ENCODE data around the gene VWA1. TPM values are rescaled to one million over a fixed set of nuclear protein-coding genes. Genes with fewer than 3 reads are reported as not detected.
A peak's percentile ranks its signal among the peaks of the same experiment; 100 is the strongest.
"Not testable (repeated sequence)": the region's sequence is repeated elsewhere in the genome, so short reads cannot be mapped to it uniquely, and the experiment has no call there.

The VWA1 gene
- total RNA-seq, 1 donor from 2014 or later = 17.1 TPM

DNA sequence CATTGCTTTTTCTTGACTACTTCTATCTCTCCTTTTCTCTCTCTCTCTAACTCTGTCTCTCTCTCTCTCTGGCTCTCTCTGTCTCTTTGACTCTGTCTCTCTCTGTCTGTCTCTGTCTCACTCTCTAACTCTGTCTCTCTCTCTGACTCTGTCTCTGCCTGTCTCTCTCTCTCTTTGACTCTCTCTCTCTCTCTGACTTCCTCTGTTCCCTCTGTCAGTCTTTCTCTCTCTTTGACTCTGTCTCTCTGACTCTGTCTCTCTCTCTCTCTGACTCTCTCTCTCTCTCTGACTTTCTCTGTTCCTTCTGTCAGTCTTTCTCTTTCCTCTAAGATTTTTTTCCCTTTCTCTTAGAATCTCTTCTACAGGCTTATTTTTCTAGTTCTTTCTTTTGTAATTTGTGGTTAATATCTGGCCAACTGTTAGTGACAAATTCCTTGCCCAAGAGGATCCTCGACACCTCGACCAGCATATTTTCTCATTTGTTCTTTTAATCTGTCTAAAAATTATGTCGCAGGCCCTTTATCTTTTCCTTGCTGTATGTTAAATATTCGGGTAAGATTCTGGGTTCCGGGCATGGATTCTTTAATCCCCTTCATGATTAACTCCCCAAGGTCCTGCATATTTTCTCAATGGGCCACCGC is 13.7 kb downstream of the VWA1 start, which contains the start of gene ATAD3C:
Gene ATAD3C (plus strand): TSS at position 591 of the 641 bp plus-strand sequence. CDS start 995 bp downstream, outside the sequence.
- intact Hi-C loops (cut with DNase I) = no loop called here
- ATAC-seq (ENCODE audit: poor library complexity) = no peak
- DNase-seq = no peak

DNA sequence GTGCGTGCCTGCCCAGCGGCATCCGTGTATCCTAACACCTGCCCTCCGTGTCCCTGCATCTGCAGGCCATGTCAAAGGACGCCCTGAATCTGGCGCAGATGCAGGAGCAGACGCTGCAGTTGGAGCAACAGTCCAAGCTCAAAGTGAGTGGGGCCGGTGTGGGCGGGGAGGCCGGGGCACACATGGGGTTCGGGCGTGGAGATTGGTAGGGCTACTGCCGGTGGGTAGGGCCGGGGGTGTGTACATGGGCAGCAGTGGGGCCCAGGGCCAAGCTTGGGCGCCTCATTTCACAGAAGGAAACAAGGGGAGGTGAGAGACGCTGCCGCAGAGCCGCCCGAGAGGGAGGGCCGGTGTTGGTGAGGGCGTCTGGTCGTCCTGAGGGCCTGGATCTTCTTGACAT is 15.1 kb downstream of the VWA1 start:
- DNase-seq; ATAC-seq (ENCODE audit: poor library complexity); intact Hi-C loops (cut with DNase I): not testable (repeated sequence)

DNA sequence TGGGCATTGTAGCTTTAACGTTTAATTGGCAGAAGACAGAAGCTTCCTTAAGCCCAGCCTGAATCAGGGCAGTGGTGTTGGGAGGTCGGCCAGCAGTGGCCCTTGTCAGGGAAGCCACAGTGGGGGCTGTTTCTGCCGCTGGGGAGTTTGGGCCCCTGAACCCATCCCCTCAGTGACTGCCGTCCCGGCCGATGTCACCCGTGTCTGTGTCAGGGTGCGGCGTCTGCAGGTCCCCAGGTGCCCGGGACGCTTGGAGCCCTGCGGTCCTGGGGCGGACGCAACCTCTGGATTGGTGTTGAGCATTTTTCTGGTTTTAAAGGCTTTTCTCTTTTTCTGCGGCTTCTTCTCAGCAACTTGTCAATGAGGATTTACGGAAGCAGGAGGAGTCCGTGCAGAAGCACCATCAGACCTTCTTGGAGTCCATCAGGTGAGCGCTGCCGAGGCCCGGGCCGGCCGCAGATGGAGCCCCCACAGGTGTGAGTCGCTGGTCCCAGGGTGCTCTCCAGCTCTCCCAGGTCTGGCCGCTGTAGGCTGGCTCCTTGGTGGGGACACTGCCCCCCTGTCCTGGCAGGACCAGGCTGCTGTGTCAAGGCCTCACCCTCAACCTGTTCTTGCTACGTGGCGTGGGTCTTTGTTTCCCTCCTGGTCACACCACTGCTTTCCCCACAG is 16.3 kb downstream of the VWA1 start:
- DNase-seq (no peak), ATAC-seq (ENCODE audit: poor library complexity) (no peak)
- intact Hi-C loops (cut with DNase I) = no loop called here

DNA sequence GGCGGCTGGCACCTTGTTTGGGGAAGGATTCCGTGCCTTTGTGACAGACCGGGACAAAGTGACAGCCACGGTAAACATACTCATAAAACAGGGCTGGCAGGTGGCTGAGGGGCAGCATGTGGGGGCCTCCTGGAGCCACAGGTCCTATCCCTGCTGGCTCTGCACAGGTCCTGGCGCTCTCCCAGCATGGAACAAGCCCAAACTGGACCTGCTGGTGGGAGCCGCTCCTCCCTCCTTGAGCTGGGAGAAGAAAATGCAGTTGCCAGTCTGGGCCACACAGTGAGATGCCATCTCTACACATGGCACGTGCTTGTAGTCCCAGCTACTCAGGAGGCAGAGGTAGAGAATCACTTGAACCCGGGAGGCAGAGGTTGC is 16.9 kb downstream of the VWA1 start:
- intact Hi-C loops (cut with DNase I); ATAC-seq (ENCODE audit: poor library complexity); DNase-seq: not testable (repeated sequence)

DNA sequence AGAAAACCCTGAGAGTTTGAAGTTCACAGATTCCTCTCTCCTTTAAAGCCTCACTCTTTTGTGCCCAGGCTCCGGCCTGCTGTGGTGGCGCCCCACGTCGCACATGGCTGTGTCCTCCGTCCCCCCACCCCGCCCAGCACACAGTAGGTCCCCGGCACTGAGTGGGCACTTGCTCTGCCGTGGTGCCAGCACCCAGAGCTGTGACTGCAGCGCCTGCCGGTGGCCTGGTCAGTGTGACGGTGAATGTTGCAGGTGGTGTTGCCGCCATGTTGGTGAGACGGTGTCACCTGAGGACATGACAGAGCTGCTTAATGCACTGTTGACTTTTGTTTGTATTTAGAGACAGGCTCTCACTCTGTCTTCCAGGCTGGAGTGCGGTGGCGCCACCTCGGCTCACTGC is 17.4 kb downstream of the VWA1 start:
- DNase-seq (no peak), ATAC-seq (ENCODE audit: poor library complexity) (no peak)
- intact Hi-C loops (cut with DNase I) = no loop called here

DNA sequence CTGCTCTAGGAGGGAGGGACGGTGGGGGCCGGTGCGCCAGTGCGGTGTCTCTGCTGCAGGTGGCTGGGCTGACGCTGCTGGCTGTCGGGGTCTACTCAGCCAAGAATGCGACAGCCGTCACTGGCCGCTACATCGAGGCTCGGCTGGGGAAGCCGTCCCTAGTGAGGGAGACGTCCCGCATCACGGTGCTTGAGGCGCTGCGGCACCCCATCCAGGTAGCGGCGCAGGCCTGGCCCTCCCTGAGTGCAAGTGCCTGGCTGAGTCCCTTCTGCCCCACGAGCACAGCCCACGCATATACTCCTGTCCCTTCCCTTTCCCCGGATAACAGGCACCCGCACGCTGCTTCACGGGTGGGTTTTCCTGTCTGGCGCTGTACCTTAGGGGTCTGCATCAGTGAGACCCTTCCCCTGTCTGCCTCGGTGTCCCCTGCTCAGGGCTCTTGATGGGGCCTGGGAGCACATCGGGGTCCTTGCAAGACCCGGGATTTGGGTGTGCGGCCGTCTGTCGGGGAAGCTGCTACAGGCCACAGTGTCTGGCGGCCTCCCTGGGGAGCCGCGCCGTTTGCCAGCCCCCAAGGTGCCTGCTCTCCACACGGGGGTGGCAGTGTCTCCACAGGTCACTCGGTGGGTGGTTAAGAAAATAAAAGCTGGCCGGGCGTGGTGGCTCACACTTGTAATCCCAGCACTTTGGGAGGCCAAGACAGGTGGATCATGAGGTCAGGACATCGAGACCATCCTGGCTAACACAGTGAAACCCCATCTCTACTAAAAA is 19.0 kb downstream of the VWA1 start:
- DNase-seq; ATAC-seq (ENCODE audit: poor library complexity); intact Hi-C loops (cut with DNase I): not testable (repeated sequence)

DNA sequence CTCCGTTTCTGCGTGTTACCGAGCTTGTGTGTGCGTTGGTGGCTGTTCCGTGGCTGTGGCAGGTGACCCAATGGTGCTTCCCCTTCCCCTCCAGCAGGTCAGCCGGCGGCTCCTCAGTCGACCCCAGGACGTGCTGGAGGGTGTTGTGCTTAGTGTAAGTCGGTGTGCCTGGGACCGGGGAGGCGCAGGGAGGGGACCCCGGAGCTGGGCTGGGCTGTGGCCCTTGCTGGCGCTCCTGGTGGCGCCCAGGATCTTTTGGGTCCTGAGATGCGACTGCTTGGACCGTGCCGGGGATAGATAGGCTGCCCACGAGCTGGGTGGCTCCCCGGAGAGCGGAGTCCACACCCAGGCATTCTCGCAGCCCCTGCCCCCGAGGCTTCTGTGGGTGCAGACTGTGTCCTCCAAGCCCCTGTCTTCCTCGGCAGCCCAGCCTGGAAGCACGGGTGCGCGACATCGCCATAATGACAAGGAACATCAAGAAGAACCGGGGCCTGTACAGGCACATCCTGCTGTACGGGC is 19.9 kb downstream of the VWA1 start:
- DNase-seq = no peak
- intact Hi-C loops (cut with DNase I) = no loop called here
- ATAC-seq (ENCODE audit: poor library complexity) = no peak

DNA sequence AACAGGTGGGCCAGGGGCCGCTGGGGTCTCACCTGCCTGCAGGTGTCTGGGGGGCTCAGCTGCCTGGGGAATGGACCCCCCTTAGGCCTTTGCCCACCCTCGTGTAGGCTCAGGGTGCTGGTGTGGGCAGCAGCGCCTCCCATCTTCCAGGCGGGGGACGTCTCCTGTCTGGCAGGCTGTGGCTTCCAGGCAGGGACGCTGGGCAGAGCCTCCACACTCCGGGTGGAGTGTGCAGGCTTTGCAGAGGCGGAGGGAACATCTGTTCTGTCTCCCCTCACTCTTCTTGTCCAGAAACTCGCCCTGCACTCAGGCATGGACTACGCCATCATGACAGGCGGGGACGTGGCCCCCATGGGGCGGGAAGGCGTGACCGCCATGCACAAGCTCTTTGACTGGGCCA is 20.4 kb downstream of the VWA1 start:
- DNase-seq; ATAC-seq (ENCODE audit: poor library complexity); intact Hi-C loops (cut with DNase I): not testable (repeated sequence)

DNA sequence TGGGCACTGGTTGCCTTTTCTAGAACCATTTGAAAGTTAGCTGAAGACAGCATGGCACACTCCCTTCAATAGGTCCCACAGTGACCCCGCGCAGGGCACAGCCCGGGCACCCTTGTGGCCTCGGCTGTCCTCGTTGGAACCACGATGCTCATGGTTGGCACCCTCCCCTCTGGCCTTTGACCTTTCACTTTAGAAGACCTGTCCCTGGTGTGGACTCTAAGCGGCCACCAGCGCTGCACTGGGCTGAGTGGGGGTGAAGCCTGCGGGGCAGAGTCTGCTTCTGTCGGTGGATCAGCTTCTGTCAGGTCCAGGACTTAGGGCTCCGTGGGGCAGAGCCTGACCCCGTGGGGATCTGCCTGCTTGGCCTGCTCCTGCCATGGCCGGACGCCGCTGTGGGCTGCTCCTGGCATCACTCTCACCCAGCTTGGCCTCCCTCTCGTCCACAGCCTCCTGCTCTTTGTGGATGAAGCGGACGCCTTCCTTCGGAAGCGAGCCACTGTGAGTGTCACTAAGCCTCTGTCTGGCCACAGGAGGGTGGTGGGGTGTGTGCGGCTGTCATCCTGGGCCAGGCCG is 21.3 kb downstream of the VWA1 start:
- ATAC-seq (ENCODE audit: poor library complexity); DNase-seq; intact Hi-C loops (cut with DNase I): not testable (repeated sequence)

DNA sequence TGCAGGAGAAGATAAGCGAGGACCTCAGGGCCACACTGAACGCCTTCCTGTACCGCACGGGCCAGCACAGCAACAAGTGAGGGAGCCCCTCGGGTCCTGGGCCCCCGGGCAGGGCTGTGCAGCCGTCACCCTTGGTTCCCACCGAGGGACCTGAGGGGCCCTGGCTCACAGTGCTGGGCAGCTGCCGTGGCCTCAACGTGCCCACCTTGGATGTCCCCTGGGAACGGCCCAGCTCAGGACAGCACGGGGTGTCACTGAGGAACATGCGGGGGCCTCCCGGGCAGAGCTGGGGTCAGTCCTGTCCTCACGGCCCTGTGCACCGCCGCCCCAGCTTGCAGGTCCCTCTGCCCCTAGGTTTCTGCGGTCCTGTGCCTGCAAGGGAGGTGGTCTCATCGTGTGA is 23.7 kb downstream of the VWA1 start:
- DNase-seq; ATAC-seq (ENCODE audit: poor library complexity); intact Hi-C loops (cut with DNase I): not testable (repeated sequence)

DNA sequence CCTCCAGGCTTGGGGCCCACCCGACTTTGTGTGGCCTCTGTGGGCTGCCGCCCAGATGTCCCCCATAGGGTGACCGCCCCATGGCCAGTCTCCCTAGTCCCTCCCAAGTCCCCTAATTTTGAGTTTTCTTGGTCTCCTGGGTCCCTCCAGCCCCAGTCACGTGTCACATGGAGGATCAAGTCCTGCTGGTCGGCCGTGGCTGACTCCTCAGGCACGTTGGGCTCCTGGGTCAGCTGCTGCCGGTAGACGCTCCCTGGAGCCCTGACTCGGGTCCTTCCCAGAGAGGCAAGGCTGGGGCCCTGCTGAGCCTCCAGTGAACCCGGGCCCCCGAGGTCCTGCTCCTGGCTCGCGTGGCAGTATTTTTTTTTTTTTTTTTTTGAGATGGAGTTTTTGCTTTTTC is 24.2 kb downstream of the VWA1 start:
- not testable (repeated sequence) for DNase-seq

DNA sequence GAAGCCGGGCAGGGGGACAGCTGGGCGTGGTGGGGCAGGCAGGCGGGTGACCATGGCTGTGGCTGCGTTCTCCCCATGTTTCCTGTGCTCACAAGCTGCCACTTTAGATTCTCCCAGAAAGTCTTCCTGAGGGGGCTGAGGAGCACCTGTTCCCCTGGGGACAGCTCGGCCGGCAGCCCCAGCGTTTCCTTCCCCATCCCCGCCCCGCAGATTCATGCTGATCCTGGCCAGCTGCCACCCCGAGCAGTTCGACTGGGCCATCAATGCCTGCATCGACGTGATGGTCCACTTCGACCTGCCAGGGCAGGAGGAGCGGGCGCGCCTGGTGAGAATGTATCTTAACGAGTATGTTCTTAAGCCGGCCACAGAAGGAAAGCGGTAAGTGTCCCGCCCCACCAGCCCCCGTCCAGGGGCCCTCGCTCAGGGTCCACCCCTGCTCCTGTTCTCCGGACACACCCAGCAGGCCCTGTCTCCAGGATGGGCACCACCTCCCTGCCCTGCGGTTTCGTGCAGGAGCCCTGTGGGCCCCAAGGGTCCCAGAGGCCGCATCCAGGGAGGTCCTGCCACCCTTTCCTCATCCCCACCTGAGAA is 25.1 kb downstream of the VWA1 start:
- no peak for ATAC-seq (ENCODE audit: poor library complexity)
- DNase-seq = no peak
- intact Hi-C loops (cut with DNase I) = no loop called here

More for the DNA sequence above, 24.2 kb downstream of the VWA1 start:
- intact Hi-C loops (cut with DNase I); ATAC-seq (ENCODE audit: poor library complexity): not testable (repeated sequence)

DNA sequence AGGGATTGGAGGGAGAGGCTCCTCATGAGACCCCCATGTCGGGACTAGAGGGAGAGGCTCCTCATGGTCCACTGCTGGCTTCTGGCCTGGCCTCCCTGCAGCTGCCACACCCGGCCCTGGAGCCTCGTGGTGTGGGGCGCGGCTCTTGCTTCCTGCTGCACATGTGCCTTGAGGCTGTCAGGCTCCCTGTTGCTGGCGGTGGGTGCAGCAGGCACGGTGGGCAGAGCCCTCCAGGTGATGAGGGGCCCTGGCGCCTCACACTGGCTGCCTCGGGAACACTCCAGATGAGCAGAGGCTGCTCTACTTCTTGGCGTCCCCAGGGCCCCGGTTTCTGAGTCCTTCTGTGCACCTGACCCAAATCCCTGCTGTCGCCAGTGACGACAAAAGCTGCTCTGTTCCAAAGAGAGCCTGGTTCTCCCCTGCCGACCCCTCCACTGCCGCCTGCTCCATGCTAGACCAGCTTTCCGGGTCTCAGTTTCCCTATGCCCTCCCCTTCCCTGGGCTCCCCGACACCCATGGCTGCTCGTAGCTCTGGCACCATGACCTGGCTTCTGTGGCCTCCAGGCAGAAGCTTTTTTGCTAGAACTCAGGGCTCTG is 26.3 kb downstream of the VWA1 start:
- ATAC-seq (ENCODE audit: poor library complexity) = no peak
- intact Hi-C loops (cut with DNase I) = no loop called here
- DNase-seq = no peak

DNA sequence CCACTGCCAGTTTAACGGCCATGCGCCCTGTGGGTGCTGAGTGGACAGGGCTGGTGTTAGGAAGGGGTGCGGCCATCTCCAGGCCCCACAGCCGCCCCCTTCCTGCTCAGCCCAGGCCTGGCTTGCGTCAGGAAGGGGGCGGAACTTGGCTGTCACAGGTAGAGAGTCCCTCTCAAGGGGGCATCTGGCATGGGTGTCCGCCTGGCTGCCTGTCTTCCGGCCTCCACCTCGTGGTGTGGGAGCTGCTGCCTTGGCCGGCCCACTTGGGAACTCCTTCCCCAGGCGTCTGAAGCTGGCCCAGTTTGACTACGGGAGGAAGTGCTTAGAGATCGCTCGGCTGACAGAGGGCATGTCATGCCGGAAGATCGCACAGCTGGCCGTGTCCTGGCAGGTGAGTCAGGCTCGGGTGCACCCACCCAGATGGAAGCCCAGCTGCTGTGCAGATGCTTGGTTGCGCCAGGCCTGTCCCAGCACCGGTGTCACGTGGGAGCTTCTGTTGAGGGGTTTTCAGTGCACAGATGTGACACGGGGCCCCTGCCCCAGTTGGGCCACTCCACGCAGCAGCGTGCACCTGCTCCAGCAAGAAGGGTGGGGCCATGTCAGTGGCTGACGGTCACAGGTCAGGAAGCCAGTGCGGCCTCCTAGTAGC is 27.0 kb downstream of the VWA1 start:
- ATAC-seq (ENCODE audit: poor library complexity) = no peak
- intact Hi-C loops (cut with DNase I) = no loop called here
- peak; percentile 56 for DNase-seq

DNA sequence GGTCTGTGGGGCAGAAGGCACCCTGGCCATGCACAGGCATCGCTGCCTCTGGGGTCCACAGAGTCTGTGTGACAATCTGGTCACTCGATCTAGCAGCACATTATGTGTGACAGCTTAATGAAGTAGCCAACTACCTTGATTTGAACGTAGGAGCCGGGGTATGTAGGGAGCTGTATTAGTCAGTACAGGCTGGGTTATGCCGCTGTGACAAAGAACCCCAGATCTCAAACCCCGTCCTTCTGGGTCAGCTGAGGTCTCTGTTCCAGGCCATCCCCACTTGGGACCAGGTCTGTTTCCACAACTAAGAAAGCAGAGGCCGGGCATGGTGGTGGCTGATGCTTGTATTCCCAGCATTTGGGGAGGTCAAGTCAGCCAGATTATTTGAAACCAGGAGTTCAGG is 27.8 kb downstream of the VWA1 start:
- no peak for DNase-seq
- no peak for ATAC-seq (ENCODE audit: poor library complexity)
- intact Hi-C loops (cut with DNase I) = no loop called here

DNA sequence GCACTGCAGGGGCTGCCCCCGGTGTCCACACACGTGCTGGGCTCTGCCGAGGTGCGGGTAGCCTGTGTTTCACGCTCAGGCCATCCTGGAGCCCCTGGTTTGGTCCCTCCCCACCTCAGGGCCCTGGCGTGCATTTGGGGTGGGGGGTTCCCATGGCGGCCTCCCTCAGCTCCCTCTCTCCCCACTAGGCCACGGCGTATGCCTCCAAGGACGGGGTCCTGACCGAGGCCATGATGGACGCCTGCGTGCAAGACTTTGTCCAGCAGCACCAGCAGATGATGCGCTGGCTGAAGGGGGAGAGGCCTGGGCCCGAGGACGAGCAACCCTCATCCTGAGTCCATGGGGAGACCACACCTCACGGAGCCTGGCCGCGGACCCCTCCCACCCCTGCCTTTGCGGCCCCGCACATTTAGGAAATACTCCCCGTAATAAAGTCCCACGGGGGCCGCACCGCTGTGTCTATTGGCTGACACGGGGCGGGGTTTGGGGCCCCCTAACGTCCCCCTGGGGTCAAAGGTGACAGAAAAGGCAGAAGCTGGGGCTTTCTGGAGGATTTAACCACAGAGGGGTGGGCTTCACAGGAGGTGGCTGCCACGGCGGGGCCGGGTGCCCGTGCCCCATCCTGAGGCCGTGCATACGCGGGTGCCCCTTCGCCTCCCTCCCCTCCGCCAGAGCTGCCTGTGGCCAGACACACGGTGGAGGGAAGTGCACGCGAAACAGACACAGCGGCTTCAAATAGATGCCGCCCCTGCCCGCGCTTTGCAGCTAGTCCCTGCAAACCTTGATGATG is 32.9 kb downstream of the VWA1 start:
- DNase-seq; ATAC-seq (ENCODE audit: poor library complexity); intact Hi-C loops (cut with DNase I): not testable (repeated sequence)
